Measurements from ENCODE around the gene FBXO33.
A peak's percentile ranks its signal among the peaks of the same experiment; 100 is the strongest.

Gene FBXO33

GRCh38 chr14:39432619-39433451 lies 602 bp upstream of the FBXO33 start:
- intact Hi-C loops (cut with DNase I), result loop anchor here (5.0 kb wide), 3 partner anchors 166 to 331 kb away; partner anchors contain the start of genes PNN and SEC23A
- peak; percentile 68 to 97 (median 80) for DNase-seq

GRCh38 chr14:39431416-39432178 lies 636 bp downstream of the FBXO33 start:
- DNase-seq, result peak in 9 of 10 donors; percentile 22 to 89 (median 28)
- intact Hi-C loops (cut with DNase I), result loop anchor here (5.0 kb wide), 3 partner anchors 164 to 329 kb away; partner anchors contain the start of genes PNN and SEC23A

- peak in 2 of 10 donors; percentile 20 to 82 for DNase-seq
- intact Hi-C loops (cut with DNase I), result loop anchor here (5.0 kb wide), 3 partner anchors 164 to 329 kb away; partner anchors contain the start of genes PNN and SEC23A
Measured at GRCh38 chr14:39430762-39431415, 1.3 kb downstream of the FBXO33 start.

- intact Hi-C loops (cut with DNase I), result no loop called here
- no peak for DNase-seq
Measured at GRCh38 chr14:39428118-39428517, 4.1 kb downstream of the FBXO33 start.

- no peak for DNase-seq
- intact Hi-C loops (cut with DNase I), result no loop called here
Measured at GRCh38 chr14:39426605-39427004, 5.6 kb downstream of the FBXO33 start.

- intact Hi-C loops (cut with DNase I), result no loop called here
- no peak for DNase-seq
Measured at GRCh38 chr14:39425947-39426346, 6.3 kb downstream of the FBXO33 start.

GRCh38 chr14:39423793-39424192 lies 8.4 kb downstream of the FBXO33 start:
- DNase-seq, result no peak
- intact Hi-C loops (cut with DNase I), result no loop called here

GRCh38 chr14:39422243-39422642 lies 10.0 kb downstream of the FBXO33 start:
- intact Hi-C loops (cut with DNase I), result no loop called here

GRCh38 chr14:39419272-39419671 lies 13.0 kb downstream of the FBXO33 start:
- intact Hi-C loops (cut with DNase I), result no loop called here

More at GRCh38 chr14:39422243-39422642, 10.0 kb downstream of the FBXO33 start:
- DNase-seq, result no peak

GRCh38 chr14:39417014-39417413 lies 15.2 kb downstream of the FBXO33 start:
- intact Hi-C loops (cut with DNase I), result no loop called here
- no peak for DNase-seq

More at GRCh38 chr14:39419272-39419671, 13.0 kb downstream of the FBXO33 start:
- no peak for DNase-seq

GRCh38 chr14:39416072-39416471 lies 16.2 kb downstream of the FBXO33 start:
- intact Hi-C loops (cut with DNase I), result no loop called here
- DNase-seq, result no peak

- no peak for DNase-seq
- intact Hi-C loops (cut with DNase I), result no loop called here
Measured at GRCh38 chr14:39406560-39406959, 25.7 kb downstream of the FBXO33 start.

- intact Hi-C loops (cut with DNase I), result no loop called here
- no peak for DNase-seq
Measured at GRCh38 chr14:39398382-39398781, 33.9 kb downstream of the FBXO33 start.

- intact Hi-C loops (cut with DNase I), result no loop called here
- no peak for DNase-seq
Measured at GRCh38 chr14:39396448-39396847, 35.8 kb downstream of the FBXO33 start.

- intact Hi-C loops (cut with DNase I), result no loop called here
Measured at GRCh38 chr14:39395555-39396254, 36.5 kb downstream of the FBXO33 start.

GRCh38 chr14:39393289-39393688 lies 38.9 kb downstream of the FBXO33 start:
- DNase-seq, result no peak
- intact Hi-C loops (cut with DNase I), result no loop called here

More at GRCh38 chr14:39395555-39396254, 36.5 kb downstream of the FBXO33 start:
- no peak for DNase-seq

GRCh38 chr14:39384177-39384576 lies 48.1 kb downstream of the FBXO33 start:
- intact Hi-C loops (cut with DNase I), result no loop called here
- no peak for DNase-seq

GRCh38 chr14:39383741-39384140 lies 48.5 kb downstream of the FBXO33 start:
- intact Hi-C loops (cut with DNase I), result no loop called here

GRCh38 chr14:39383026-39383660 lies 49.1 kb downstream of the FBXO33 start:
- no peak for DNase-seq
- intact Hi-C loops (cut with DNase I), result no loop called here

More at GRCh38 chr14:39383741-39384140, 48.5 kb downstream of the FBXO33 start:
- no peak for DNase-seq

- no peak for DNase-seq
- intact Hi-C loops (cut with DNase I), result no loop called here
Measured at GRCh38 chr14:39382463-39382862, 49.8 kb downstream of the FBXO33 start.

All from posterior cingulate gyrus (tissue), 11 donors.